Gastroesophageal sphincter (tissue), 3 donors: ENCODE measurements around the gene CEMIP.

Source experiments
- POLR2A ChIP-seq, 2 donors: fragments of 450-650 bp; IDR thresholded peaks; one replicate each; pipeline ENCODE4 v1.6.1; 2017; ENCODE audit warnings: antibody characterized with exemption in 2 of 2, mild to moderate bottlenecking in 2 of 2, moderate library complexity in 1 of 2
- TF ChIP-seq, protein P1 (sequence below), 4 experiments: fragments of 200-600 bp in 2 of 4; fragments of 450-650 bp in 2 of 4; sonication (generic) in 1 of 4; IDR thresholded peaks; one replicate each; pipeline ENCODE4 v1.5.1; 2017 to 2019; ENCODE audit warnings: antibody characterized with exemption in 4 of 4, mild to moderate bottlenecking in 2 of 4, moderate library complexity in 2 of 4

DNA sequence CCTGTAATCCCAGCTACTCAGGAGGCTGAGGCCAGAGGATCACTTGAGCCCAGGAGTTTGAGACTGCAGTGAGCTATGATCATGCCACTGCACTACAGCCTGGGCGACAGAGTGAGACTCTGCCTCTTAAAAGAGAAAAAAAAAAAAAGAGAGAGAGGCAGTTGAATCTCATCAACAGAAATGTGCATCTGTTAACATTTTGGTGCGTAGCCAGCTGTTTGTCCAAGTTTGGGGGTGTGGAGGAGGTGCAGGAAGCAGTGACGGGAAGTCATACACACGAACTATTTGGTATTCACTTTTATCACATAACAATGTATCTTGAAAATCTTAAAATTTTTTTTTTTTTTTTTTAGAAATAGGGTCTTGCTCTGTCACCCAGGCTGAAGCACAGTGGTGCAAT is 18.2 kb upstream of the CEMIP start:
- TF ChIP-seq, protein P1, sequence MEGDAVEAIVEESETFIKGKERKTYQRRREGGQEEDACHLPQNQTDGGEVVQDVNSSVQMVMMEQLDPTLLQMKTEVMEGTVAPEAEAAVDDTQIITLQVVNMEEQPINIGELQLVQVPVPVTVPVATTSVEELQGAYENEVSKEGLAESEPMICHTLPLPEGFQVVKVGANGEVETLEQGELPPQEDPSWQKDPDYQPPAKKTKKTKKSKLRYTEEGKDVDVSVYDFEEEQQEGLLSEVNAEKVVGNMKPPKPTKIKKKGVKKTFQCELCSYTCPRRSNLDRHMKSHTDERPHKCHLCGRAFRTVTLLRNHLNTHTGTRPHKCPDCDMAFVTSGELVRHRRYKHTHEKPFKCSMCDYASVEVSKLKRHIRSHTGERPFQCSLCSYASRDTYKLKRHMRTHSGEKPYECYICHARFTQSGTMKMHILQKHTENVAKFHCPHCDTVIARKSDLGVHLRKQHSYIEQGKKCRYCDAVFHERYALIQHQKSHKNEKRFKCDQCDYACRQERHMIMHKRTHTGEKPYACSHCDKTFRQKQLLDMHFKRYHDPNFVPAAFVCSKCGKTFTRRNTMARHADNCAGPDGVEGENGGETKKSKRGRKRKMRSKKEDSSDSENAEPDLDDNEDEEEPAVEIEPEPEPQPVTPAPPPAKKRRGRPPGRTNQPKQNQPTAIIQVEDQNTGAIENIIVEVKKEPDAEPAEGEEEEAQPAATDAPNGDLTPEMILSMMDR (IDR thresholded peaks at IDR 0.05) = no peak
- TF ChIP-seq POLR2A (IDR thresholded peaks at IDR 0.05) = no peak
